HG03378 (cell line): ENCODE data around the gene MTA1.
A peak's percentile ranks its signal among the peaks of the same experiment; 100 is the strongest.

Experiments
- ATAC-seq: cut with Tn5 transposase; IDR thresholded peaks from one replicate; pipeline ENCODE4 v1.9.1; 2021; ENCODE audit warnings: mild to moderate bottlenecking, moderate library complexity; ENCODE audit not compliant: unreplicated experiment

The MTA1 gene

GRCh38 chr14:105386581-105387529 lies 32.8 kb upstream of the MTA1 start:
- no peak for ATAC-seq

GRCh38 chr14:105387530-105387922 lies 32.1 kb upstream of the MTA1 start:
- no peak for ATAC-seq

- ATAC-seq: no peak
Measured at GRCh38 chr14:105388110-105388951, 31.3 kb upstream of the MTA1 start.

GRCh38 chr14:105388976-105389375 lies 30.7 kb upstream of the MTA1 start:
- ATAC-seq: no peak

GRCh38 chr14:105389534-105389933 lies 30.1 kb upstream of the MTA1 start:
- no peak for ATAC-seq

GRCh38 chr14:105389976-105390848 lies 29.4 kb upstream of the MTA1 start:
- no peak for ATAC-seq

- no peak for ATAC-seq
Measured at GRCh38 chr14:105390849-105391500, 28.7 kb upstream of the MTA1 start.

- ATAC-seq: no peak
Measured at GRCh38 chr14:105391541-105391940, 28.1 kb upstream of the MTA1 start.

- no peak for ATAC-seq
Measured at GRCh38 chr14:105392131-105393090, 27.2 kb upstream of the MTA1 start.

GRCh38 chr14:105393151-105393550 lies 26.5 kb upstream of the MTA1 start:
- ATAC-seq: no peak

- ATAC-seq: no peak
Measured at GRCh38 chr14:105394714-105395537, 24.7 kb upstream of the MTA1 start.

- no peak for ATAC-seq
Measured at GRCh38 chr14:105395538-105395854, 24.1 kb upstream of the MTA1 start.

- ATAC-seq: no peak
Measured at GRCh38 chr14:105397350-105397931, 22.2 kb upstream of the MTA1 start.

- peak; percentile 45 for ATAC-seq
Measured at GRCh38 chr14:105398044-105398725, 21.4 kb upstream of the MTA1 start, which contains the start of gene TEX22. TSS of gene TEX22 (plus strand) at chr14:105398538. CDS start at chr14:105399341, 803 bp downstream.

GRCh38 chr14:105398726-105399465 lies 20.7 kb upstream of the MTA1 start:
- ATAC-seq: no peak

- no peak for ATAC-seq
Measured at GRCh38 chr14:105399466-105399775, 20.2 kb upstream of the MTA1 start.

GRCh38 chr14:105400016-105400415 lies 19.6 kb upstream of the MTA1 start:
- no peak for ATAC-seq
